ENCODE data around the gene TRIOBP. TPM values are rescaled to one million over a fixed set of nuclear protein-coding genes. Genes with fewer than 3 reads are reported as not detected.

The TRIOBP gene
- total and polyA plus RNA-seq, 2 of the 13 experiments (the other 11 are each of a cell fraction or from before 2014, with no cell fraction given) = 6.1 to 15.4 TPM

- TF ChIP-seq MAF1 (CRISPR knock-in tag; IDR thresholded peaks at IDR 0.05; ENCODE audit: borderline replicate concordance) (no peak), ADNP (CRISPR knock-in tag; IDR thresholded peaks at IDR 0.05) (no peak; the same call in 1 of the 2 replicates), PHF21A (CRISPR knock-in tag; IDR thresholded peaks at IDR 0.05) (no peak), MBD4 (IDR thresholded peaks at IDR 0.05; ENCODE audit: borderline replicate concordance, low read length) (no peak), GPN1 (CRISPR knock-in tag; IDR thresholded peaks at IDR 0.05; ENCODE audit: borderline replicate concordance) (no peak), ZNF414 (CRISPR knock-in tag; IDR thresholded peaks at IDR 0.05) (no peak), ZNF737 (CRISPR knock-in tag; IDR thresholded peaks at IDR 0.05; ENCODE audit: borderline replicate concordance) (no peak), ZFP90 (CRISPR knock-in tag; IDR thresholded peaks at IDR 0.05; ENCODE audit: borderline replicate concordance) (0 out of 2 replicates have a peak, but pooled peaks have one; percentile 42), MTF2 (CRISPR knock-in tag; IDR thresholded peaks at IDR 0.05; ENCODE audit: borderline replicate concordance) (no peak), ZBTB20 (CRISPR knock-in tag; IDR thresholded peaks at IDR 0.05; ENCODE audit: borderline replicate concordance, low read depth) (no peak), MTF1 (CRISPR knock-in tag; IDR thresholded peaks at IDR 0.05) (no peak), PPARG (CRISPR knock-in tag; conservative IDR thresholded peaks at IDR 0.05) (no peak), KLF15 (CRISPR knock-in tag; IDR thresholded peaks at IDR 0.05; ENCODE audit: borderline replicate concordance) (no peak), ZNF687 (CRISPR knock-in tag; IDR thresholded peaks at IDR 0.05) (peak; percentile 75), ZNF616 (CRISPR knock-in tag; IDR thresholded peaks at IDR 0.05; ENCODE audit: low read depth) (no peak), ZNF629 (CRISPR knock-in tag; conservative IDR thresholded peaks at IDR 0.05) (peak; percentile 96), ZNF780A (CRISPR knock-in tag; IDR thresholded peaks at IDR 0.05) (no peak), ZNF253 (CRISPR knock-in tag; IDR thresholded peaks at IDR 0.05; ENCODE audit: borderline replicate concordance) (no peak), MXD4 (CRISPR knock-in tag; IDR thresholded peaks at IDR 0.05) (no peak), BRD4 (CRISPR knock-in tag; IDR thresholded peaks at IDR 0.05) (no peak), ZNF317 (CRISPR knock-in tag; IDR thresholded peaks at IDR 0.05) (no peak), JDP2 (CRISPR knock-in tag; IDR thresholded peaks at IDR 0.05; ENCODE audit: borderline replicate concordance) (no peak), PLSCR1 (CRISPR knock-in tag; IDR thresholded peaks at IDR 0.05; ENCODE audit: borderline replicate concordance) (no peak), TBL1XR1 (IDR thresholded peaks at IDR 0.05; ENCODE audit: borderline replicate concordance, low read length, partially characterized antibody) (no peak), PCBP1 (IDR thresholded peaks at IDR 0.05; ENCODE audit: borderline replicate concordance, low read depth, low read length) (no peak)
Observed at GRCh38 chr22:37732699-37733607, 36.1 kb downstream of the TRIOBP start (continued).
